Mesenchymal stem cell (in vitro differentiated cells and primary cell): ENCODE results near the gene MMAA.
A peak's percentile ranks its signal among the peaks of the same experiment; 100 is the strongest.

Experiments used
- DNase-seq: peaks from one replicate; pipeline ENCODE4 v3.0.0-alpha.2; 2013
- H2AFZ ChIP-seq: one replicate; pipeline ENCODE4 v1.6.1; 2013; ENCODE audit warnings: low read depth, mild to moderate bottlenecking, control low read depth, inconsistent platforms, low read length, moderate library complexity
- H2AK5ac ChIP-seq: 2 replicates; pipeline ENCODE4 v1.6.1; 2013; ENCODE audit warnings: low read length, moderate library complexity, mild to moderate bottlenecking, inconsistent platforms; ENCODE audit not compliant: severe bottlenecking
- H2BK120ac ChIP-seq: one replicate; pipeline ENCODE4 v1.6.1; 2013; ENCODE audit warnings: low read depth, mild to moderate bottlenecking, inconsistent platforms, low read length, moderate library complexity
- H2BK12ac ChIP-seq, 2 experiments: one replicate each; pipeline ENCODE4 v1.6.1; 2013; ENCODE audit warnings: inconsistent platforms in 2 of 2, low read length in 2 of 2, mild to moderate bottlenecking in 2 of 2, moderate library complexity in 2 of 2, control low read depth in 1 of 2
- H2BK15ac ChIP-seq: one replicate; pipeline ENCODE4 v1.6.1; 2013; ENCODE audit warnings: mild to moderate bottlenecking, low read depth, inconsistent platforms; ENCODE audit not compliant: poor library complexity, severe bottlenecking
- H2BK5ac ChIP-seq: 2 replicates; pipeline ENCODE4 v1.6.1; 2013; ENCODE audit warnings: low read depth, mild to moderate bottlenecking, low read length, control low read depth, inconsistent platforms; ENCODE audit not compliant: poor library complexity, severe bottlenecking
- H3K14ac ChIP-seq, 2 experiments: one replicate each; pipeline ENCODE4 v1.6.1; 2013; ENCODE audit warnings: inconsistent platforms in 2 of 2, low read length in 2 of 2, control low read depth in 1 of 2, mild to moderate bottlenecking in 1 of 2, moderate library complexity in 1 of 2
- H3K18ac ChIP-seq, 2 experiments: one replicate each; pipeline ENCODE4 v1.6.1; 2013; ENCODE audit warnings: inconsistent platforms in 2 of 2, low read length in 2 of 2, control low read depth in 1 of 2, low read depth in 1 of 2, mild to moderate bottlenecking in 1 of 2
- H3K23ac ChIP-seq, 2 experiments: one replicate each; pipeline ENCODE4 v1.6.1; 2013; ENCODE audit warnings: inconsistent platforms in 2 of 2, low read length in 2 of 2, mild to moderate bottlenecking in 2 of 2, moderate library complexity in 2 of 2, control low read depth in 1 of 2
- H3K27ac ChIP-seq: 2 replicates; pipeline ENCODE4 v1.5.1; 2013; ENCODE audit warnings: mild to moderate bottlenecking, moderate library complexity, low read length, control low read depth, inconsistent platforms; ENCODE audit not compliant: poor library complexity, severe bottlenecking
- H3K27me3 ChIP-seq, 2 experiments: 2 replicates each; pipeline versions ENCODE4 v1.6.1 to v1.7.0; 2013; ENCODE audit warnings: low read length in 2 of 2, mild to moderate bottlenecking in 2 of 2, moderate library complexity in 2 of 2, control low read depth in 1 of 2, inconsistent platforms in 1 of 2; ENCODE audit not compliant: control insufficient read depth in 1 of 2, insufficient read depth in 1 of 2
- H3K36me3 ChIP-seq, 2 experiments: 2 replicates each; pipeline versions ENCODE4 v1.6.1 to v1.7.0; 2013; ENCODE audit warnings: low read length in 2 of 2, control low read depth in 1 of 2, inconsistent platforms in 1 of 2, low read depth in 1 of 2, mild to moderate bottlenecking in 1 of 2; ENCODE audit not compliant: insufficient read depth in 2 of 2, control insufficient read depth in 1 of 2
- H3K4ac ChIP-seq, 2 experiments: one replicate each; pipeline ENCODE4 v1.6.1; 2013; ENCODE audit warnings: inconsistent platforms in 2 of 2, low read length in 2 of 2, mild to moderate bottlenecking in 2 of 2, moderate library complexity in 2 of 2, control low read depth in 1 of 2, low read depth in 1 of 2
- H3K4me1 ChIP-seq: 2 replicates; pipeline ENCODE4 v1.6.1; 2013; ENCODE audit warnings: low read depth, low read length, control low read depth; ENCODE audit not compliant: control insufficient read depth, insufficient read depth
- H3K4me2 ChIP-seq: 2 replicates; pipeline ENCODE4 v1.6.1; 2013; ENCODE audit warnings: low read length, mild to moderate bottlenecking, inconsistent platforms; ENCODE audit not compliant: poor library complexity, severe bottlenecking
- H3K4me3 ChIP-seq, 2 experiments: 2 replicates each; pipeline versions ENCODE4 v1.5.1 to v1.7.0; 2013; ENCODE audit warnings: low read length in 2 of 2, mild to moderate bottlenecking in 2 of 2, control low read depth in 1 of 2, low read depth in 1 of 2; ENCODE audit not compliant: insufficient read depth in 1 of 2
- H3K79me1 ChIP-seq: replicated peaks from 2 replicates; pipeline ENCODE4 v1.6.1; 2013; ENCODE audit warnings: mild to moderate bottlenecking, control low read depth, low read length, inconsistent platforms; ENCODE audit not compliant: poor library complexity, severe bottlenecking
- H3K9ac ChIP-seq: 2 replicates; pipeline ENCODE4 v1.7.0; 2013; ENCODE audit warnings: mild to moderate bottlenecking, low read length, moderate library complexity
- H3K9me3 ChIP-seq: 2 replicates; pipeline ENCODE4 v1.7.0; 2013; ENCODE audit warnings: mild to moderate bottlenecking, low read length; ENCODE audit not compliant: control insufficient read depth
- H4K8ac ChIP-seq: one replicate; pipeline ENCODE4 v1.6.1; 2013; ENCODE audit warnings: inconsistent platforms, mild to moderate bottlenecking, low read length, moderate library complexity
- H4K91ac ChIP-seq: one replicate; pipeline ENCODE4 v1.6.1; 2013; ENCODE audit warnings: mild to moderate bottlenecking, low read length, inconsistent platforms
- WGBS: methylation state at CpG from one replicate; pipeline ENCODE4 v1.1.7; 2013; ENCODE audit warnings: mixed read lengths; 5-methylcytosine and 5-hydroxymethylcytosine counted together

Gene MMAA

DNA sequence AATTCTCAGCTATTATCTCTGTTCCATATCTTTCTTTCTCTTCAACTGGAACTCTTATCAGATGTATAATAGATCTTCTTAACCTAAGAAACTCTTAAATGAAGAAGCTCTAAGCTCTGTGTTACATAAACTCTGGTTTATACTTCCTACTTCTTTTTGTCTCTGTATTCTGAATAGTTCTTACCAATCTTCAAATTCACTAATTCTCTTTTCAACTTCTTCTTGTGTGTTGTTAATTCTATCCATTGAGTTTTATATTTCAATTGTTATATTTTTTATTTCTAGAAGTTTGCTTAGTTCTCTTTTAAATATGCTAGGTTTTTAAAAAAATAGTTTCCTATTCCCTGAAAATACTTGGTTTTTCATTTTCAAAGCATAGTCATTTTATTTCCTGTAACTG lies 13.2 kb upstream of the MMAA start:
- no peak overlapping the region for H3K9ac ChIP-seq
- no peak overlapping the region for H2BK15ac ChIP-seq
- no peaks in the 10 kb centered on the region for H3K9me3 ChIP-seq
- no peak for DNase-seq
- no peak overlapping the region for H3K18ac ChIP-seq
- H3K79me1 ChIP-seq, result no peaks in the 10 kb centered on the region
- no peak overlapping the region for H3K4me2 ChIP-seq
- no peak overlapping the region for H2AK5ac ChIP-seq
- no peaks in the 10 kb centered on the region for H3K4me1 ChIP-seq
- H3K23ac ChIP-seq, result no peak overlapping the region
- H4K91ac ChIP-seq, result no peak overlapping the region
- no peak overlapping the region for H2BK5ac ChIP-seq
- no peak overlapping the region for H2BK120ac ChIP-seq
- no peaks in the 10 kb centered on the region for H3K36me3 ChIP-seq
- no peak overlapping the region for H3K4me3 ChIP-seq
- no peak overlapping the region for H2AFZ ChIP-seq
- H4K8ac ChIP-seq, result no peak overlapping the region
- H2BK12ac ChIP-seq, result no peak overlapping the region
- H3K14ac ChIP-seq, result no peak overlapping the region
- H3K27me3 ChIP-seq, result no peaks in the 10 kb centered on the region
- H3K27ac ChIP-seq, result no peak overlapping the region
- H3K4ac ChIP-seq, result no peak overlapping the region

DNA sequence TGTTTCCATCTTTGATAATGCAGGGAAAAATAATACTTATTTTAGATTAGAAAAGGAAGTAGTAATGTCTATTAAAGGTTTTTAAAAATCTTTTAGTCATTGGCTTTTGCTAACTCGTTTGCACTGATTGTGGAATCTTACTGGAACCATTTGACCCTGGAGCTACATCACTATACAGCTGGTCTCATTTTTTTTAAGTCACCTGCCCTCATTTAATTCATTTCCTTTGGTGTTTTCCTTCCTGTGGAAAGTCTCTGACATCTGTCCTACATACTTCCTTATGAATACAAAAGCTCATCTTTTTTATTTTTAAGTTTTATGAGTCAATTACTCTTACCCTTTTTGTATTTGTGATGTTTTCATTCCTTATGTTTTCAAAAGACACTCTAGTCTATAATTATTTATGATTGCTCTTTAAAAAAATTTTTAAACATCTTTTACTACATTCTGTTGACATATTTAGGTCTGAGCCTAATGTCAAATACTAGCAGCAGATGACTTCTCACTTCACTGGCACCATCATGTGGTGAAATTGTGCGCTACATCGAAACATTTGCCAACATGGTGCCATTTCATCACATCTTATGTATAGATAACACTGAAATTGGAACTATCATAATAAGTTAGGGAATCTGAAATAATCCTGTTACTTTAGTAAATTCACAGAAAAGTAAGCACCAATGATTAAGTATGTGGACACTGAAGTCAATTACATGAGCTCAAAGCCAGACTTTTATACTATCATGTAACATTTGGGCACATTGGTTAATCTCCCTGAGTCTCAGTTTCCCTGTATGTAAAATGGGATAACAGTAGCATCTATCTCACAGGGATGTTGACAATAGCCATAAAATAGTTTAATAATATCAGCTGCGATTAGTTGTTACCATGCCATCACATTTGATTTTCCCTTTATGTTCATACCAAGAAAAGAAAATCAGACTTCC lies 9.4 kb upstream of the MMAA start:
- peak; percentile 79 for DNase-seq
- H3K23ac ChIP-seq, result no peak overlapping the region

DNA sequence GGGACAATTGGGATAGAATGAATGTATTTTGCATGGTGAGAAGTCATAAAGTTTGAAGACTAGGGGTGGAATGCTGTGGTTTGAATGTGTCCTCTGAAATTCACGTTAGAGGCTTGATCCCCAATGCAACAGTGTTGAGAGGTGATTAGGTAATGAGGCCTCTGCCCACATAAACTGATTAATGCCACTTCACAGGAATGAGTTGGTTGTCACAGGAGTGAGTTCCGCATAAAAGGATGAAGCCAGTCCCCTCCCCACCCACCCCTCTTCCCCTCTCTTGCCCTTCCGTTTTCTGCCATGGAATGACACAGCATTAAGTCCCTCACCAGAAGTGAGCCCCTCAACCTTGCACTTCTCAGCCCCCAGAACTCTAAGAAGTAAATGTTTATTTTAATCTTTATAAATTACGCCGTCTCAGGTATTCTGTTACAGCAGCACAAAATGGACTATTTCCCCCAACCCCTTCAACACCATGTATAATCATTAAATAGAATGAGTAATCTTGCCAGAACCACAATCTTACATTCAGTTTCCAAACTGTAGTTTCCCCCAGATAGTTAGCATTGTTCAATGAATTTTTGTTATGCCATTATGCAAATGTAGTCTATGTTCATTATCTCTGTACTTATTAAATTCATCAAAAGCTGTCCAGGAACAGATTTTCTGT lies 5.5 kb upstream of the MMAA start:
- Histone ChIP-seq H2BK120ac (no peak overlapping the region), H3K4ac (no peak overlapping the region), H2AK5ac (no peak overlapping the region), H3K27ac (peak overlapping the region; percentile 92), H3K18ac (no peak overlapping the region), H3K23ac (no peak overlapping the region), H2AFZ (no peak overlapping the region), H4K8ac (no peak overlapping the region), H3K79me1 (no peaks in the 10 kb centered on the region), H3K27me3 (no peaks in the 10 kb centered on the region), H2BK15ac (no peak overlapping the region), H3K9ac (no peak overlapping the region), H3K4me1 (peaks cover 6% of the 10 kb centered on the region), H3K36me3 (no peaks in the 10 kb centered on the region), H3K9me3 (no peaks in the 10 kb centered on the region), H3K14ac (no peak overlapping the region), H3K4me3 (no peak overlapping the region), H2BK12ac (no peak overlapping the region), H4K91ac (no peak overlapping the region), H3K4me2 (peak overlapping the region; percentile 52), H2BK5ac (no peak overlapping the region)
- WGBS, result 82% methylated on average over 4 of the region's 5 CpGs
- DNase-seq, result no peak

More for the DNA sequence above, 9.4 kb upstream of the MMAA start:
- H3K27me3 ChIP-seq, result no peaks in the 10 kb centered on the region
- H2BK5ac ChIP-seq, result no peak overlapping the region
- no peak overlapping the region for H4K91ac ChIP-seq
- no peak overlapping the region for H3K14ac ChIP-seq
- H3K9ac ChIP-seq, result no peak overlapping the region
- H2BK12ac ChIP-seq, result no peak overlapping the region
- H3K4me1 ChIP-seq, result peaks cover 5% of the 10 kb centered on the region
- H3K4me3 ChIP-seq, result no peak overlapping the region
- no peak overlapping the region for H4K8ac ChIP-seq
- H3K79me1 ChIP-seq, result no peaks in the 10 kb centered on the region
- no peak overlapping the region for H2AFZ ChIP-seq
- no peaks in the 10 kb centered on the region for H3K36me3 ChIP-seq
- no peak overlapping the region for H2BK120ac ChIP-seq
- H3K4ac ChIP-seq, result no peak overlapping the region
- H2BK15ac ChIP-seq, result no peak overlapping the region
- H3K4me2 ChIP-seq, result no peak overlapping the region
- 95% methylated on average over 1 of the region's 4 CpGs for WGBS
- H3K9me3 ChIP-seq, result no peaks in the 10 kb centered on the region
- H2AK5ac ChIP-seq, result no peak overlapping the region
- no peak overlapping the region for H3K27ac ChIP-seq
- H3K18ac ChIP-seq, result no peak overlapping the region

DNA sequence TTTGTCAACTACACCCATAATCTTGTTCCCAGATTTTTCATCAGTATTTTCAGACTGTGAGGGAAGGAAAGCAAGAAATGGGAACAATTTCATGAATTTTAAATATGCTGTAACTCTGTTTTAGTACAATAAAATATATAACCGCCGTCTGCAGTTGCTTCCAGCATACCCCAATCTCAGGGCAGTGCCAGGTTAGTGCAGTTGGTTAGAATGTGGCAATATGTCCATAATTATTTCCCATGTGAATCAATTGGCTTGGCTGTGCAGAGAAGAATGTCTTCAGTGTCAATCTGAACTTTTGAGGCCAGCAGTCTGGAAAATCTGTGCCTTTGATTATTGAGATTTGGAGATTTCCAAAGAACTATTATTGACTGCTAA lies 5.0 kb upstream of the MMAA start:
- Histone ChIP-seq H3K4ac (no peak overlapping the region), H3K36me3 (no peaks in the 10 kb centered on the region), H3K9me3 (no peaks in the 10 kb centered on the region), H3K27me3 (no peaks in the 10 kb centered on the region), H3K9ac (no peak overlapping the region), H3K23ac (no peak overlapping the region), H3K4me3 (no peak overlapping the region), H2BK120ac (no peak overlapping the region), H3K4me2 (no peak overlapping the region), H3K4me1 (peaks cover 6% of the 10 kb centered on the region), H3K27ac (peak overlapping the region; percentile 92), H2BK12ac (no peak overlapping the region), H4K91ac (no peak overlapping the region), H3K14ac (no peak overlapping the region), H3K79me1 (no peaks in the 10 kb centered on the region), H4K8ac (no peak overlapping the region), H2BK5ac (no peak overlapping the region), H2BK15ac (no peak overlapping the region), H2AFZ (no peak overlapping the region), H2AK5ac (no peak overlapping the region), H3K18ac (no peak overlapping the region)
- DNase-seq, result no peak
- 94% methylated on average over 2 of the region's 2 CpGs for WGBS
